ENCODE data around the gene ZNF273.
"Not testable (repeated sequence)": the region's sequence is repeated elsewhere in the genome, so short reads cannot be mapped to it uniquely, and the experiment has no call there.

The ZNF273 gene

GRCh38 chr7:64947252-64948000 lies 44.4 kb downstream of the ZNF273 start:
- peak; percentile 48 for DNase-seq

- DNase-seq: not testable (repeated sequence)
Measured at GRCh38 chr7:64948774-64949173, 45.7 kb downstream of the ZNF273 start.

- not testable (repeated sequence) for DNase-seq
Measured at GRCh38 chr7:64950673-64951072, 47.6 kb downstream of the ZNF273 start.

DNA sequence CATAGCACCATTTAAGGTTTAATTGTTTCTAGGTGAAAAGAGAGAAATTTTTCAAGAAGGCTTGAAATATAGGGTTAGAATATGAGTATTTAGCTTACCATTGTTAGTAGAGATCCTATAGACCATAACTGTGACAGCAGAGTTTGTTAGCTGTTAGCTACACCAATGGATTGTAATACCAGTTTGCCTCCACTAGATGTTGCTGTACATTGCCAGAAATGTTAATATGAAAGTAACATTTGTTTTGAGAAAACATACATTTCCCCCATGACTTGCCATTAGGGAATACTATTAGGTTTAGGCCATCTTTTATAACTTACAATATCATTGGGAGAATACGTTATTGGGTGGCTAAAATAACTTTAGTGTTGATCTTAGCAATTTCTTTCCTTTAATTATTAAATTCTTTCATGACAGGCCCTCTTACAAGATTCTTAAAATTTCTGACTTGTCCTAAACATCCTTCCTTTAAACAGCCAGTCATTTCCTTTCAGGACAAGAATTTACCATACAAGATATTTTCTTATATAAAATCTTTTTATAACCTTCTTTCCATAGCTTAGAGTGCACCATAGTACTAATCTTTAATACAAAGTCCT lies 48.3 kb downstream of the ZNF273 start:
- no peak for DNase-seq

DNA sequence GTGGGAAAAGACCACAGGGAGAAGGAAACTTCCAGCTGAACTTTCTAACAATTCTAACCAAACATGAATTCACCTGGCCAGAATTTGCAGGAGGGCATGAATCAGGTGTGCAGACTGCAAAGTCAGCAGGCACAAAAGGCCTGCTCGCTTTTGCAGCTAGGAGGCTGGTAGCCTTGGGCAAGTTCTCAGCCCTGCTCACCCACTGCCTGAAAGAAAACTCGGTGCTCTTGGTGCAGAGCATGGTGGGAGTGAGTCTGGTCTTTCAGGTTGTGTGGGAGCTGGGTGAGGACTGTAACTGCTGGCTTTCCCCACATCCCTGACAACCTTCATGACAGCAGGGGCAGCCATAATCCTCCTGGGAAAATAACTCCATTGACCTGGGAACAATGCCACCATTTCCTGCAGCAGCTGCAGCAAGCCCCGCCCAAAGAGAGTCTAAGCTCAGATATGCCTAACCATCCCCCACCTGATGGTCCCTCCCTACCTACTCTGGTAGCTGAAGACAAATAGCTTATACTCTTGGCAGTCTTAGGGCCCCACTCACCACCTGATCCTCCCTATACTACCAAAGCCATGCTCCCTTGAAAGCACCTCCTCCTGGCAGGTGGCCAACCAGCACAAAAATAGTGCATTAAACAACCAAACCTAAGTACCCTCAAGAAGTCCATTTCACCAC lies 56.1 kb downstream of the ZNF273 start:
- no peak for DNase-seq

GRCh38 chr7:64965594-64965993 lies 62.5 kb downstream of the ZNF273 start:
- DNase-seq: no peak

DNA sequence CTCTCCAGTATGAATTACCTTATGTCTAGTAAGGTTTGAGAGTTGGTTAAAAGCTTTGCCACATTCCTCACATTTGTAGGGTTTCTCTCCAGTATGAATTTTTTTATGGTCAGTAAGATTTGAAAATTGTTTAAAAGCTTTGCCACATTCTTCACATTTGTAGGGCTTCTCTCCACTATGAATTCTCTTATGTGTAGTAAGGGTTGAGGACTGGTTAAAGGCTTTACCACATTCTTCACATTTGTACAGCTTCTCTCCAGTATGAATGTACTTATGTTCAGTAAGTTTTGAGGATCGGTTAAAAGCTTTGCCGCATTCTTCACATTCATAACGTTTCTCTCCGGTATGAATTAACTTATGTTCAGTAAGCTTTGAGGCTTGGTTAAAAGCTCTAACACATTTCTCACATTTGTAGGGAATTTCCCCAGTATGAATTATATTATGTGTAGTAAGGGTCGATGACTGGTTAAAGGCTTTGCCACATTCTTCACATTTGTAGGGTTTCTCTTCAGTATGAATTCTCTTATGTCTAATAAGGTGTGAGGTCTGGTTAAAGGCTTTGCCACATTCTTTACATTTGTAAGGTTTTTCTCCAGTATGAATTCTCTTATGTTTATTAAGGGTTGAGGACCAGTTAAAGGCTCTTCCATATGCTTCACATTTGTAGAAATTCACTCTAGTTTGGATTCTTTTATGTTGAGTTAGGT lies 75.6 kb downstream of the ZNF273 start:
- no peak for DNase-seq

Data from right forelimb (tissue), 1 donor.